ENCODE data around the gene CD40.
"Not testable (repeated sequence)": the region's sequence is repeated elsewhere in the genome, so short reads cannot be mapped to it uniquely, and the experiment has no call there.

The CD40 gene

DNA sequence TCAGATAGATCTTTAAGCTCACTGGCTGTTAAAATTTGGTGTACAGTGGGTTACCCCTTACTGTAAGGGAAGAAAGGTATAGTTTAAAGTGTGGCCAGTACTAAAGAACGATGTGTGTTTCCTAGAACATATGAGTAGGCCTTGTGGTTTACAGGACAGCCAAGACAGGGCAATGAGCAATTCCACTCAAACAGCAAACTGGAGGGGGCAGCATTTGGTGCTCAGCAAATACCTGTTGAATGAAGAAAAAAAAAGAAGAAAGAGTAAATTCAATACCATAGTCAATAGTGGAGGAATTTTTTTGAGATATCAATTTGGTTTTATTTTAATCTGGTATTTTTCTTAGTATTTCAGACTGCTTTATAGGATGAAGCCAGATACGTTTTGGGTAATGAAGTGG lies 24.6 kb upstream of the CD40 start:
- no peak for DNase-seq (ENCODE audit: low read depth)

DNA sequence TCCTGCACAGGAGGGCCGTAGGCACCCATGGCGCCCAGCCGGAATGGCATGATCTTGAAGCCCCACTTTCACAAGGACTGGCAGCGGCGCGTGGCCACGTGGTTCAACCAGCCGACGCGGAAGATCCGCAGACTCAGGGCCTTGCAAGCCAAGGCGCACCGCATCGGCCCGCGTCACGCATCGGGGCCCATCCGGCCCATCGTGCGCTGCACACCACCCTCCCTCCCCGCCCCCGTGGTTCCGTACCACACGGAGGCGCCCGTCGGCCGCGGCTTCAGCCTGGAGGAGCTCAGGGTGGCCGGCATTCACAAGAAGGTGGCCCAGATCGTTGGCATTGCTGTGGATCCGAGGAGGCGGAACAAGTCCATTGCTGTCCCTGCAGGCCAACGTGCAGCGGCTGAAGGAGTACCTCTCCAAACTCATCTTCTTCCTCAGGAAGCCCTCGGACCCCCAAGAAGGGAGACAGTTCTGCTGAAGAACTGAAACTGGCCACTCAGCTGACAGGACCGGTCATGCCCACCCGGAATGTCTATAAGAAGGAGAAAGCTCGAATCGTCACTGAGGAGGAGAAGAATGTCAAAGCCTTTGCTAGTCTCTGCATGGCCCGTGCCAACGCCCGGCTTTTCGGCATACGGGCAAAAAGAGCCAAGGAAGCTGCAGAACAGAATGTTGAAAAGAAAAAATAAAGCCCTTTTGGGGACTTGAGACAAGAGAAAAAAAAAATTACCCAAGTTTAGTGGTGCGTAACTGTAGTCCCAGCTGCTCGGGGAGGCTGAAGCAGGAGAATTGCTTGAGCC lies 18.4 kb upstream of the CD40 start:
- DNase-seq (ENCODE audit: low read depth): no peak

DNA sequence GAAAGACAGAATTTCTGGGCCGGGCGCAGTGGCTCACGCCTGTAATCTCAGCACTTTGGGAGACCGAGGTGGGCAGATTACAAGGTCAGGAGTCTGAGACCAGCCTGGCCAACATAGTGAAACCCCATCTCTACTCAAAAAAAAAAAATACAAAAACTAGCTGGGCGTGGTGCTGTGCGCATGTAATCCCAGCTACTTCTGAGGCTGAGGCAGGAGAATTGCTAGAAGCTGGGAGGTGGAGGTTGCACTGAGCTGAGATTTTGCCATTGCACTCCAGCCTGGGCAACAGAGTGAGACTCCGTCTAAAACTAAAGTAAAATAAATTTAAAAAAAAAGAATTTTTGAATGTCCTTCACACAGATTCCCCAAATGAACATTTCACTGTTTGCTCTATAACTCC lies 17.7 kb upstream of the CD40 start:
- not testable (repeated sequence) for DNase-seq (ENCODE audit: low read depth)

DNA sequence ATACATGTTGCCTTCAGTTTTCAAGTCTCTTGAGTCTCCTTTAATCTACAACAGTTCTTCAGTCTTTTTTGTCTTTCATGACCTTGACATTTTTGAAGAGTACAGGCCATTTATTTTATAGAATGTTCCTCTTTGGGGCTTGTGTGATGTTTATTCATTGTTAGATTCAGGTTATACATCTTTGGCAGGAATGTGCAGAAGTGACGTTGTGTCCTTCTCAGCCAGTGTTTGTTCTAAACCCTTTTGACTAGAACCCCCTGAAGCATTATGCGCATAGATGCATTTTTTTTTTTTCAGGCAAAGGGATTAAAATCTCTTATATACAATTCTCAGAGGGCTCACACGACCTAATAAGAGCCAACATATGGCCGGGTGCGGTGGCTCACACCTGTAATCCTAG lies 17.1 kb upstream of the CD40 start:
- no peak for DNase-seq (ENCODE audit: low read depth)

DNA sequence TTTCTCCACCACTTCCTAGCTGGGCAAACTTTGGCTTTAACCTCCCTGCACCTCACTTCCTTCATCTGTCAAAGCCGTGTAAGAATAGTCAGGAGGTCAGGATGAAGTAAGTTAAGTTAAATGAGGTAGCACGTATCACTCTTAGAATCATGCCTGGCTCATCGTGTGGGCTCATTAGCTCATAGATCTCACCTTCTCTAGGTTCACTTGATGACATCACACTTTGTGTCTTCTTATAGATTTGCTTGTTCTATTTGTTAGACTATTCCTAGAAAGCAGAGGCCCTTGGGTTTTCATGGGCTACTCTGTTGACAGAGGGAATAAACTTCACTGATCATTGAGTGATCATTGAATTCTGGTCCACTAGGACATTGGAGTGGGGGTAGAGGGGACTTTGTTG lies 16.2 kb upstream of the CD40 start:
- DNase-seq (ENCODE audit: low read depth): no peak

DNA sequence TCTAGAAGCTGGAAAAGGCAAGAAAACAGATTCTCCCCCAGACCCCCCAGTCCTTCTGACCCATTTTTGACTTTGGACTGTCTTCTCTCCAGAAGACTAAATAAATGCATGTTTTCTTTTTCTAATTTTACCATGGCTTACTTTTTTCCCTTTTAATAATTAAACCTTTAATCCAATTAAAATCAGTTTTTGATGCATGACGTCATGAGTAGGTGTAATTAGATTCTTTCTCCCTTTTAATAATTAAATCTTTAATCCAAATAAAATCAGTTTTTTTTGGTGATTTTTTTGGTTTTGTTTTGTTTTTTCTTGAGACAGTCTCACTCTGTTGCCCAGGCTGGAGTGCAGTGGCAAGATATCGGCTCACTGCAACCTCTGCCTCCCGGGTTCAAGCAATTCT lies 15.2 kb upstream of the CD40 start:
- no peak for DNase-seq (ENCODE audit: low read depth)

DNA sequence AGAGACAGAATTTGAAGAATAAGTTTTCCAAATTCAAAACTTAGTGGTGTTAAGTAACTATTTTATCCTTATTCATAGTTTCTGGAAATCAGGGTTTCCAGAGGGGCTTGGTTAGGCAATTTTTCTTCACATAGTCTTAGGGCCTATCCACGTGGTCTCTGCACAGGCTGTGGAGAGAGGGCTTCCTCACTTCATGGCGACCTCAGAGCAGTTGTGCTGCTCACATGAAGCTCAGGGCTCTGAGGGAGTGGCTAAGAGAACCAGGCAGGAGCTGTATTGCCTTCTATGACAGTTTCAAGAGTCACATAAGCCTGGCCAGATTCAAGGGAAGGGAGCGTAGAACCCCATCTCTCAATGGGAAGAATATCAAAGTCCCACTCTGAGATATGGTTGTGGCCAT lies 13.9 kb upstream of the CD40 start:
- no peak for DNase-seq (ENCODE audit: low read depth)

DNA sequence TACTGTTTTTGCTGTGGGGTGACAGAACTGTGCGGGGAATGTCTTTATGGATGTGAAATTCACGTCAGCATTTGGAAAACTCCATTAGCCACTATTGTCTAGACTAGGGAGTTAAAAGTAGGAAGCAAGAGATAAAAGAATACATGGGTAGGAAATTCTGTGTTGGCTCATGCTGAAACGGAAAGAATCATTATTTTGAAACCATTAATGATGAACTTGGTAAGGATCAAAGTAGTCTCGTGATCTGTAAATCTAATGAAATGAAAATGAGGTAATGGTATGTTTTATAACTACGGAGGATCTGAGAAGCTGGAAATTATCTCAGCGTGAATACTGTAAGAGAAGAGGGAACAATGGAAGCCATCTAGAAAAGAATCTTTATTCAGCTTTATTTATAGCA lies 11.1 kb upstream of the CD40 start:
- DNase-seq (ENCODE audit: low read depth): no peak

DNA sequence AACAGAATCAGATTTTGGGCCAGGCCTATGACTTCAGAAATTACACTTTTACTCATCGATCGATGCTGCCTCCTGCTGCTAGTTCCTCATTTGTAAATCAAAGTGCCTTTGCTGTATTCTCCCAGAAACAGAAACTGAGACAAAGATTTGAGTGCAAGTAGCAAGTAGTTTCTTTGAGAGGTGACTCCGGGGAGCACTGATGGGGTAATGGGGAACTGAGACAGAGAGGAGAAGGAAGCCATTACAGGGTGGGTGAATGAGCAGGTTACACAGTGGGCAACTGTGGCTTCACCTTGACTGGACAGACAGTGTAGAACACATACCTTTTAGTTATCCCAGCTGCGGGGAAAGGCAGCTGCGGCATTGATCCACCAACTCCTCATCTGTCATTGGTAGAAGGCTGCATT lies 9.7 kb upstream of the CD40 start:
- DNase-seq (ENCODE audit: low read depth): no peak

DNA sequence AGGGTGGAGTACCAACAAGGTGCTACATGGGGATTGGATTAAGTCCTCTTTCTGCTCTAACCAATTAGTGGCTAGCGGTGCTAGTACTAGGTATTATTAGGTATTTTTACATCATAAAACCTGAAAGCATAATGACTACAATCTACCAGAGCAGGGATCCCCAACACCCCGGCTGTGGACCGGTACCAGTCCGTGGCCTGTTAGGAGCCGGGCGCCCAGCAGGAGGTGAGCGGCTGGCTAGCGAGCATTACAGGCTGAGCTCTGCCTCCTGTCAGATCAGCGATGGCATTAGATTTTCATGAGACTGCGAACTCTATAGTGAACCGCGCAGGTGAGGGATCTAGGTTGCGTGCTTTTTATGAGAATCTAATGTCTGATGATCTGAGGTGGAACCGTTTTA lies 9.1 kb upstream of the CD40 start:
- DNase-seq (ENCODE audit: low read depth): no peak

DNA sequence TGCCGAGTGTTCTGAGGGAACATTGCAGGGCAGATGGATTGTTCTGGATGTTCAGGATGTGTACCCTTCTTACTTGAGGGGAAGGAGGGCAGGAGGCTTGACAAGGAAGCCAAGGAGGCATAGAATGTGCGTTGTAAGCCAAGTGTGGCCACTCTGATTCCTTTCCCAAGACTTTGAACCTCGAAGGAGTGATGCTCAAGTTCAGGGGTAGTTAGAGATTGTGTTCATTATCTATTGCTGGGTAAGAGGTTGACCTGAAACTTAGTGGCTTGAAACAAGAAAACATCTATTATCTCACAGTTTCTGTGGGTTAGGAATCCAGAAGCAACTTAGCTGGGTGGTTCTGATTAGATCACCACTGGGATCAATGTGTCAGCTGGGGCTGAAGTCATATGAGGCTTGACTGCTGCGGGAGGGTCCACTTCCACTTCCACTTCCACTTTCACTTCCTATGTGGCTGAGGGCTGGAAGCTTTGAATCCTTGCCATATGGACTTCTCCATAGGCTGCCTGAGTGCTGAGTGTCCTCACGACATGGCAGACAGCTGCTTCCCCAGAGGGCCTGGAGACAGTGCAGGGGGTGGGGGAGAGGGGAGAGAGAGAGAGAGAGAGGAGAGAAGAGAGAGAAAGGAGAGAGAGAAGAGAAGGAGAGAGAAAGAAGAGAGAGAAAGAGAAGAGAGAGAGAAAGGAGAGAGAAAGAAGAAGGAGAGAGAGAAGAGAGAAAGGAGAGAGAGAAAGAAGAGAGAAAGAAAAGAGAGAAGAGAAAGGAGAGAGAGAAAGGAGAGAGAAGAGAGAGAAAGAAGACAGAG lies 6.9 kb upstream of the CD40 start:
- no peak for DNase-seq (ENCODE audit: low read depth)

DNA sequence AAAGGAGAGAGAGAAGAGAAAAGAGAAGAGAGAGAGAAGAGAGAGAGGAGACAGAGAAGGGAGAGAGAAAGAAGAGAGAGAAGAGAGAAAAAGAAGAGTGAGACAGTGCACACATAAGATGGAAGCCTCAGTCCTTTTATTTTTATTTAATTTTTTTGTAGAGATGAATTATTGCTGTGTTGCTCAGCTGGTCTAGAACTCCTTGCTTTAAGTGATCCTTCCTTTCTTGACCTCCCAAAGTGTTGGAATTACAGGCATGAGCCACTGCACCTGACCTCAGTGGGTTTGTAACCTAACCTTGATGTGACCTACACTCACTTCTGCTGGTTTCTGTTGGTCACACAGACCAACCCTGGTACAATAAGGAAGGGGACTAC lies 6.3 kb upstream of the CD40 start:
- no peak for DNase-seq (ENCODE audit: low read depth)

DNA sequence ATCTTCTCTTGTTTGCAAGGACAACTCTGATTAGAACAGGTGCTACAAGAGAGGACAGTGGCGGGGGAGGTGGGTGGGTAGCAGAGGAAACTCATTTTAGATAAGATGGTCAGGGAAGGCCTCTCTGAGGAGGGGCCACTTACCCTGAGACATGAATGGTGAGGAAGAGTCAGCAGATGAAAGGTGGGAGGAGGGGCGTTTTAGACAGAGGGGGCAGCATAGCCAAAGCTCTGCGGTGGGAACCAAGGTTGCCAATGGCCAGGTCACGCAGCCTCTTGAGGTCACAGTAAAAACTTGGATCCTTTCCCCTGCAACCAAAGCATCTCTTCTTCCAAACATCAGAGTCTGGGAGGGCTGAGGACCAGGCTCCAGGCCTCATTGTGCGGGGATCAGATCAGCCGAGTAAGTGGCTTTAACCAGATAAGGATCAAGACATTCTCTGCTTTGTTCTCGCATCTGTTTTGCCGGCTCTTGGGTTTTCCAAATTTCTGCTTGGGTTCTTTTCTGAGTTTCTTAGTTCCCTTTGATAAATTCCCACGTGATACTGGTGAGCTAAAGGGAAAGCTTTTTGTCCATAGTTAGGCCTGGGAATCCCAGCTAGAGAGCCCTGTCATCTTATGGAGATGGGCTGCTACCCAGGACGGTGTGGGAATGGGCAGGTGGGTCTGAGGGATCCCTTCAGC lies 5.5 kb upstream of the CD40 start:
- DNase-seq (ENCODE audit: low read depth): no peak

DNA sequence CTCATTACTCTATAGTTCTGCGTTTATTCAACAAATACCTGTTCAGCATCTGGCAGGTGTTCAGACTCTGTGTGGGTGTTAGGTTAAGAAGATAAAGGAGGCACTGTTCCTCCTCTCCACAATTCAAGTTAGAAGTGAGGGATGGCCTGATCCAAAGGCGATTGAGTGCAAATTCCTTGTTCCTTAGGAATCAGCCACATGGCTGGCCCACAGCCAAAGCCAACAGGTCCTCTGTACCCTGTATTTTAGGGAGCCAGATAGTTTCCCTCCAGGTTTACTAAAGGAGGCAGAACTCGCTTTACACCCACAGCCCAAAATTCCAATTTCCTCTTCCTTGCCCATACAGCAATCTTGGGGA lies 5.0 kb upstream of the CD40 start:
- DNase-seq (ENCODE audit: low read depth): no peak

DNA sequence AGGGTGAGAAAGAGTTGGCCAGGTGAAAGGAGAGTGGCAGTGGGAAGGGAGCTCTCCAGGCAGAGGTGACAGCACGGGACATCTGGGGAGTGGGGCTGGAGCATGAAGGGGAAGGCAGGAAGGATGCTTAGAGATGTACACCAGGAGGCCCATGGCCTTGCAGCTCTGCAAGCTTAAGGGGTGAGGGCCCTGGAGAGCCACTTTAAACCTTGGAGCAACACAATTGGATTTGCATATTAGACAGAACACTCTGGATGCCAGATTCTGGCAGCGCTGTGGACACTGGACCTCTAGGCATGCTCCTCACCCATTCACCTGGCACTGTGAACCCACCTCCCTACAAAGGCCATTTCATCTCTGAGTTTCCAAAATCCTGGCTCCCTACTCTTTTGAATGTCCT lies 3.7 kb upstream of the CD40 start:
- no peak for DNase-seq (ENCODE audit: low read depth)

DNA sequence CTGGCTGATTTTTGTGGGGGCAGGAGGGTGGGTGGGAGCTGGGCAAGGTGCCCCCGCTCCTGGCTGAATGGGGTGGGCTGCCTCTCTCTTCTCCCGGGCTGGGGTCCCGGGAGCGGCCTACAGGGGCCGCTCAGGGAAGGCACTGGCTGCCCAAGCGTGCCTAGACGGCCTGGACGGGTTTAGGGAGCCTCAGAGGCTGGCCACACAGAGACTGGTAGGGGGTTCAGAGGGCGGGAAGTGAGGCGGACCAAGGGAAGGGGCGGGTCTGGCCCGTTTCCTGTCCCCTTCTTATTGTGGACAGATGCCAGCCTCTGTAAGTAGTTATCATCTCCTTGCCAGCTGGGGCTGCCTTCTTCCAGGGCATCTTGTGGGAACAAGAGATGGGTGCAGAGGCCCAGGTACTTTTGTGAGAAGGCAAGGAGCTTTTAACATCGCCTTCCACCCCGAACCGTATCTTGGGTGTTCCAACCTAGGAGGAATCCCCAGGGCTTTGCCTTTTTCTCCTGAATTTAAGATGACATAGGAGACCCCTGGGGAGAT lies 437 bp downstream of the CD40 start:
- DNase-seq (ENCODE audit: low read depth): no peak

DNA sequence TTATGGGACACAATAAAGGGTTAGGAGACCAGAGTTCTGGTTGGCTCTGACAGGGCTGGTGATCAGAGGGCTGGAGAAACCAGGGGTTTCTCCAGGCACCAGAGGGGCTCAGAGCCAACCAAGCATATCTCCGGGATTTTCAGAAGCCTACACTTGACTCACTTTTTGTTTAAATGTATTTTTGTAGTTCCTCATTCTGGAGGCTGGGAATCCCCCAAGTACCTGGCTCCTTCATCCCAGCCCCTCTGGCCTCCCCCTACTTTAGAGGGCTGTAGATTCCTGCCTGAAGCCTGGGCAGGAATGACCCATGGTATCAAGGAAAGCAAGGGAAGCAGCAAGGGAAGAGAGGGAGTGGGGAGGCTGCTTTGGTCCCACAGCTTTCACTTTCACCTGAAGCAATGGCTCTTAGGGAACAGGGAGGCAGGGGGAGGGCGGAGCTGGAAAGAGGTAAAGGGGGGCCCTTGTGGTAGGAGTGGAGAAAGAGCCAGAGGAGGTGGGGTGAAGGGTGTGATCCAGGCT lies 973 bp downstream of the CD40 start:
- DNase-seq (ENCODE audit: low read depth): no peak

DNA sequence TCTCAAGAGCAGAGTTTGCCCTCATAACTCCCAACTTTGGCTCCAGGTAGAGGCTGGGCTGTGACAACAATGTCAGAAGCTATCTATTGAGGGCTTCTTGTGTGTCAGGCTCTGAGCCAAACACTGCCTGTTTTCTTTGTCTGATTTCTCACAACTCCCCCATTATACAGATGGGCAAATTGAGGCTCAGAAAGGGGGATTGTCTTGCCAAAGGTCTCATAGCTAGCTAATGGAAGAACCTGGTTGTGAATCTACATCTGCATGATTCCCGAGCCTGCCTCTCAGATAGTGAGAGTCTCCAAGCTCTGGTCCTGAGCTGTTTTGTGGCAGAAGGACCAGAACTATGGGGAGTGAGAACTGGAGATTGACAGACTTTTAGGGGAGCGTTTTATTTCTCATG lies 1.4 kb downstream of the CD40 start:
- no peak for DNase-seq (ENCODE audit: low read depth)

DNA sequence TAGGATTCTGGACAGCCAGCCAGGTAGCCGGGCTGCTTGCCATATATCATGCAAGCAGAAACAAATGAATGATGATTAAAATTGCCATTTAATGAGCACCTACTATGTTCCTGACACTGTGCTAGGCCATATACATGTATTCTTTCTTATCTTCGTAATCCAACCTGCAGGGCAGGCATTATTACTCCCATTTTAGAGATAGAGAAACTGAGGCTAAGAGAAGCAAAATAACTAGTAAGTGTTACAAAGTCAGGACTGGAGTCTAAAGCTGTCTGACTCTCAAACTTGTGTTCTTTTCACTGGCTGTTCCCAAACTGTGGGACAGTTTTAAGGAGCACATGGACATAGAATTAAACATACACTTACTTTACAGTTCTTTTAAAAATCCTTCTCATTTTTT lies 2.0 kb downstream of the CD40 start:
- no peak for DNase-seq (ENCODE audit: low read depth)

DNA sequence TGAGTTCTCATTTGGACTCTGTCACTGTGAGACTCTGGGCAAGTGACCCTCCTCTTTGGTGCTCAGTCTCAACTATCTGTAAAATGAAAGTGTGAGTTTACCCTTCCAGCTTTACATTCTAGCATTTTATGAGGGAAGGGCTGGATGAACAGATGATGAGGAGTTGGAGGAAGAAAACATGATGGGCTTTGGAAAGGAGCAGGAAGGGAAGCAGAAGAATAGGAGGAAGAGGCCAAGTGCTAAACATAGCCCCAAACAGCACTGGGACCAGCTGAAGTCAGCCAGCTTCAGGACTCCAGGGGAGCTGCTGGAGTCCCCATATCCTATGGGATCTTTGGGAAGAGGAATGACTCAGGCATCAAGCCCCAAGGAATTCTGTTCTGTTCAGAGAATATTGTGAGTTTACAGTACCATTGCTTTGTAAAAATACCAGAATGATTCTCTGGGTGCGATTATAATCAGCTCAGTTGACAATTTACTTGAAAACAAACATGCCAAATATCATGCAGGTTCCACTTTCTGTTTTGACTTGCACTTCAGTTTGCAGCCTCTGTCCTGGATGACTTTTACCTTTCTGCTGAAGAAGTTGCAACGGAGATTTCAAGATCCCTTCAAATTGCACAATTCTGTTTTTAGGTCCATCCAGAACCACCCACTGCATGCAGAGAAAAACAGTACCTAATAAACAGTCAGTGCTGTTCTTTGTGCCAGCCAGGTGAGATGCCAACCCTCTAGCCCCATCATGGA lies 3.2 kb downstream of the CD40 start:
- no peak for DNase-seq (ENCODE audit: low read depth)

DNA sequence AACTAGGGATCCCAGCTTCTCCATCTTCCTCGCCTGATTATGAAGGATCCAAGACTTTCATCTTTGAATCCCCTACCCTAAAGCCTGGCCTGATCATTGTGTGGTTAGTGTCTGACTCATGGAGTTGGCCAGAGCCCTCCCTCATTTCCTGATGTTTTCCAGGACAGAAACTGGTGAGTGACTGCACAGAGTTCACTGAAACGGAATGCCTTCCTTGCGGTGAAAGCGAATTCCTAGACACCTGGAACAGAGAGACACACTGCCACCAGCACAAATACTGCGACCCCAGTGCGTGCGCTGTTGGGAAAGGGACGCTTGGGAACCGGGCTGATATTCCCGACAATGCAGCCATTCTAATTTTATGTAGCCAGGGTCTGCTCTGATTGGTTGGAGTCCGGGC lies 4.0 kb downstream of the CD40 start:
- DNase-seq (ENCODE audit: low read depth): no peak
